Neural crest cell (in vitro differentiated cells): Measurements from ENCODE around the gene TSPAN8. TPM values are rescaled to one million over a fixed set of nuclear protein-coding genes. Genes with fewer than 3 reads are reported as not detected.

Source experiments
- DNase-seq: peaks from one replicate; pipeline ENCODE4 v3.0.0; 2021; ENCODE audit warnings: low read depth, mixed read lengths, low spot score
- H3K27ac Mint-ChIP-seq: one replicate; pipeline ENCODE4 v1.8.0; 2021; ENCODE audit warnings: mild to moderate bottlenecking, mixed read lengths; ENCODE audit not compliant: unreplicated experiment
- H3K27me3 Mint-ChIP-seq: 2 replicates; pipeline ENCODE4 v1.8.0; 2021; ENCODE audit warnings: low read depth, mild to moderate bottlenecking, mixed read lengths
- H3K36me3 Mint-ChIP-seq: 2 replicates; pipeline ENCODE4 v1.8.0; 2021; ENCODE audit warnings: low read depth, mild to moderate bottlenecking, mixed read lengths
- H3K4me1 Mint-ChIP-seq: 2 replicates; pipeline ENCODE4 v1.8.0; 2021; ENCODE audit warnings: mixed read lengths
- H3K4me3 Mint-ChIP-seq: one replicate; pipeline ENCODE4 v1.8.0; 2021; ENCODE audit warnings: mild to moderate bottlenecking, mixed read lengths
- H3K9me3 Mint-ChIP-seq: 2 replicates; pipeline ENCODE4 v1.8.0; 2021; ENCODE audit warnings: mixed read lengths
- CTCF ChIP-seq: fragments of 200-600 bp; sonication (generic); conservative IDR thresholded peaks from 2 replicates; pipeline ENCODE4 v1.5.0; 2021; ENCODE audit warnings: antibody characterized with exemption, mild to moderate bottlenecking
- total RNA-seq: library from RNA; stranded (reverse); gene quantifications from 2 replicates; pipeline ENCODE4 v1.2.1, GENCODE V29; 2021

Gene TSPAN8
- total RNA-seq, 1 donor from 2014 or later: not detected

- H3K27ac Mint-ChIP-seq: no peak overlapping the region
- H3K9me3 Mint-ChIP-seq: peaks cover 9% of the 10 kb centered on the region
- no peak overlapping the region for H3K4me3 Mint-ChIP-seq
- DNase-seq: no peak
- no peaks in the 10 kb centered on the region for H3K4me1 Mint-ChIP-seq
- no peaks in the 10 kb centered on the region for H3K27me3 Mint-ChIP-seq
- peaks cover 21% of the 10 kb centered on the region for H3K36me3 Mint-ChIP-seq
- TF ChIP-seq CTCF: no peak
Observed at GRCh38 chr12:71109834-71110233, 48.0 kb downstream of the TSPAN8 start.

GRCh38 chr12:71108355-71108754 is 49.4 kb downstream of the TSPAN8 start:
- Mint-ChIP-seq H3K27ac (no peak overlapping the region), H3K9me3 (peaks cover 11% of the 10 kb centered on the region), H3K27me3 (no peaks in the 10 kb centered on the region), H3K4me1 (no peaks in the 10 kb centered on the region), H3K4me3 (no peak overlapping the region), H3K36me3 (peaks cover 20% of the 10 kb centered on the region)
- no peak for TF ChIP-seq CTCF
- DNase-seq: no peak

- no peak for TF ChIP-seq CTCF
- no peak overlapping the region for H3K4me3 Mint-ChIP-seq
- no peaks in the 10 kb centered on the region for H3K27me3 Mint-ChIP-seq
- H3K36me3 Mint-ChIP-seq: peaks cover 16% of the 10 kb centered on the region
- H3K4me1 Mint-ChIP-seq: no peaks in the 10 kb centered on the region
- DNase-seq: no peak
- H3K9me3 Mint-ChIP-seq: peaks cover 8% of the 10 kb centered on the region
- H3K27ac Mint-ChIP-seq: no peak overlapping the region
Observed at GRCh38 chr12:71107936-71108335, 49.9 kb downstream of the TSPAN8 start.

GRCh38 chr12:71105956-71106355 is 51.8 kb downstream of the TSPAN8 start:
- Mint-ChIP-seq H3K4me3 (no peak overlapping the region), H3K27ac (no peak overlapping the region), H3K4me1 (no peaks in the 10 kb centered on the region), H3K36me3 (peaks cover 6% of the 10 kb centered on the region), H3K27me3 (no peaks in the 10 kb centered on the region), H3K9me3 (peaks cover 2% of the 10 kb centered on the region)
- no peak for DNase-seq
- TF ChIP-seq CTCF: no peak

GRCh38 chr12:71092290-71092689 is 65.5 kb downstream of the TSPAN8 start:
- Mint-ChIP-seq H3K27ac (no peak overlapping the region), H3K4me1 (no peaks in the 10 kb centered on the region), H3K27me3 (no peaks in the 10 kb centered on the region), H3K4me3 (no peak overlapping the region), H3K36me3 (peaks cover 6% of the 10 kb centered on the region), H3K9me3 (peaks cover 9% of the 10 kb centered on the region)
- no peak for TF ChIP-seq CTCF
- no peak for DNase-seq

GRCh38 chr12:71090971-71091370 is 66.8 kb downstream of the TSPAN8 start:
- H3K4me1 Mint-ChIP-seq: no peaks in the 10 kb centered on the region
- no peak overlapping the region for H3K27ac Mint-ChIP-seq
- no peak overlapping the region for H3K4me3 Mint-ChIP-seq
- no peak for TF ChIP-seq CTCF
- no peak for DNase-seq
- H3K36me3 Mint-ChIP-seq: peaks cover 6% of the 10 kb centered on the region
- H3K9me3 Mint-ChIP-seq: peaks cover 9% of the 10 kb centered on the region
- no peaks in the 10 kb centered on the region for H3K27me3 Mint-ChIP-seq
